ENCODE results near the gene PLXNB1. TPM values are rescaled to one million over a fixed set of nuclear protein-coding genes. Genes with fewer than 3 reads are reported as not detected.

The PLXNB1 gene
- total and polyA plus RNA-seq, 2 experiments from 2014 or later = 49.0 to 144 TPM

GRCh38 chr3:48464713-48465221 is 34.9 kb upstream of the PLXNB1 start:
- Histone ChIP-seq H4K20me1 (replicated peaks; ENCODE audit: insufficient read depth) (no peaks in the 10 kb centered on the region; the same call in 1 of the 2 replicates), H3K36me3 (ENCODE audit: insufficient read depth) (peaks cover 22% of the 10 kb centered on the region; the same call in 1 of the 2 replicates), H3K4me1 (ENCODE audit: insufficient read depth) (no peaks in the 10 kb centered on the region), H3F3A (replicated peaks; ENCODE audit: low read depth) (peaks cover 8% of the 10 kb centered on the region; the same call in 1 of the 2 replicates), H3K27ac (ENCODE audit: low read depth) (peak overlapping the region; percentile 92), H3K9me2 (ENCODE audit: insufficient read depth) (no peaks in the 10 kb centered on the region), H3K4me3 (no peak overlapping the region), H3K27me3 (ENCODE audit: insufficient read depth) (no peaks in the 10 kb centered on the region), H2AFZ (no peak overlapping the region), H3K4me2 (no peak overlapping the region), H3K79me2 (replicated peaks; ENCODE audit: insufficient read depth) (no peaks in the 10 kb centered on the region)
- DNase-seq (ENCODE audit: low spot score) (no peak), ATAC-seq (no peak)
- peak overlapping the region; percentile 99 for H3K27ac Mint-ChIP-seq
- peaks cover 12% of the 10 kb centered on the region for H3K27me3 Mint-ChIP-seq (ENCODE audit: insufficient read depth, low read depth, poor library complexity)
- H3K9me3 Mint-ChIP-seq = no peaks in the 10 kb centered on the region
- no peak overlapping the region for H3K4me3 Mint-ChIP-seq
- peaks cover 50% of the 10 kb centered on the region for H3K36me3 Mint-ChIP-seq (ENCODE audit: low read depth)
- peaks cover 25% of the 10 kb centered on the region for H3K4me1 Mint-ChIP-seq
- TF ChIP-seq JUNB (IDR thresholded peaks at IDR 0.05; ENCODE audit: unreplicated experiment) (no peak), ZNF462 (CRISPR knock-in tag; IDR thresholded peaks at IDR 0.05) (no peak), STAT1 (IDR thresholded peaks at IDR 0.05; ENCODE audit: unreplicated experiment) (no peak), EZH2phosphoT487 (IDR thresholded peaks at IDR 0.05; ENCODE audit: unreplicated experiment) (no peak), EZH2 (IDR thresholded peaks at IDR 0.05; ENCODE audit: low read depth, unreplicated experiment) (no peak), ZNF331 (CRISPR knock-in tag; IDR thresholded peaks at IDR 0.05; ENCODE audit: low read depth) (no peak)

DNA sequence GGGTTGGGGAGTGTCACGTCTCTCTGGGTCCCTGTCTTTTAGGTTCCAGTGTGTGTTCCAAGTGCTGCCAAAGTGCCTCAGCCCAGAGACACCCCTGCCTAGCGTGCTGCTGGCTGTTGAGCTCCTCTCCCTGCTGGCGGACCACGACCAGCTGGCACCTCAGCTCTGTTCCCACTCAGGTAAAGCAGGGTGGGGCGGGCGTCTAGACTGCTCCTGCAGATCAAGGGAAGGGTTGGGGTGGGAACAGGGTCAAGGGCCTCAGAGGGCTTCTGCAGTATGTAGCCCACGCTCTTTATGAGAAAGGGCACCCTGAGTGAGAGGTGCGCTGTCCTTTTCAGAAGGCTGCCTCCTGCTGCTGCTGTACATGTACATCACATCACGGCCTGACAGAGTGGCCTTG is 33.8 kb upstream of the PLXNB1 start:
- H3K79me2 ChIP-seq (replicated peaks; ENCODE audit: insufficient read depth) = no peaks in the 10 kb centered on the region
- no peaks in the 10 kb centered on the region for H3K9me3 Mint-ChIP-seq
- H4K20me1 ChIP-seq (replicated peaks; ENCODE audit: insufficient read depth) = no peaks in the 10 kb centered on the region; the same call in none of the 2 replicates
- DNase-seq (ENCODE audit: low spot score) (no peak), ATAC-seq (no peak)
- H3K4me1 Mint-ChIP-seq = peaks cover 25% of the 10 kb centered on the region
- no peak overlapping the region for H3K27ac Mint-ChIP-seq
- no peaks in the 10 kb centered on the region for H3K27me3 ChIP-seq (ENCODE audit: insufficient read depth)
- H3F3A ChIP-seq (replicated peaks; ENCODE audit: low read depth) = peaks cover 9% of the 10 kb centered on the region; the same call in 1 of the 2 replicates
- no peak overlapping the region for H3K4me3 ChIP-seq
- no peak overlapping the region for H3K4me2 ChIP-seq
- H3K27ac ChIP-seq (ENCODE audit: low read depth) = peak overlapping the region; percentile 39; the same call in 1 of the 2 replicates
- H3K36me3 Mint-ChIP-seq (ENCODE audit: low read depth) = peaks cover 48% of the 10 kb centered on the region
- peaks cover 10% of the 10 kb centered on the region for H3K27me3 Mint-ChIP-seq (ENCODE audit: insufficient read depth, low read depth, poor library complexity)
- no peaks in the 10 kb centered on the region for H3K9me2 ChIP-seq (ENCODE audit: insufficient read depth)
- H3K36me3 ChIP-seq (ENCODE audit: insufficient read depth) = peaks cover 31% of the 10 kb centered on the region
- H3K4me1 ChIP-seq (ENCODE audit: insufficient read depth) = no peaks in the 10 kb centered on the region
- no peak overlapping the region for H2AFZ ChIP-seq
- H3K4me3 Mint-ChIP-seq = no peak overlapping the region
- TF ChIP-seq, protein P1, sequence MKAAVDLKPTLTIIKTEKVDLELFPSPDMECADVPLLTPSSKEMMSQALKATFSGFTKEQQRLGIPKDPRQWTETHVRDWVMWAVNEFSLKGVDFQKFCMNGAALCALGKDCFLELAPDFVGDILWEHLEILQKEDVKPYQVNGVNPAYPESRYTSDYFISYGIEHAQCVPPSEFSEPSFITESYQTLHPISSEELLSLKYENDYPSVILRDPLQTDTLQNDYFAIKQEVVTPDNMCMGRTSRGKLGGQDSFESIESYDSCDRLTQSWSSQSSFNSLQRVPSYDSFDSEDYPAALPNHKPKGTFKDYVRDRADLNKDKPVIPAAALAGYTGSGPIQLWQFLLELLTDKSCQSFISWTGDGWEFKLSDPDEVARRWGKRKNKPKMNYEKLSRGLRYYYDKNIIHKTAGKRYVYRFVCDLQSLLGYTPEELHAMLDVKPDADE (IDR thresholded peaks at IDR 0.05) = no peak
- TF ChIP-seq EZH2 (IDR thresholded peaks at IDR 0.05; ENCODE audit: low read depth, unreplicated experiment) (no peak), EZH2phosphoT487 (IDR thresholded peaks at IDR 0.05; ENCODE audit: unreplicated experiment) (no peak), JUNB (IDR thresholded peaks at IDR 0.05; ENCODE audit: unreplicated experiment) (no peak), ZNF114 (CRISPR knock-in tag; IDR thresholded peaks at IDR 0.05) (no peak), CTCF (conservative IDR thresholded peaks at IDR 0.05; ENCODE audit: low read depth in 2 of 2) (no peak), NANOG (IDR thresholded peaks at IDR 0.05; ENCODE audit: borderline replicate concordance) (no peak)

Data from GM23338 (cell line).